K562 (cell line): ENCODE results near the gene DHRS13. TPM values are rescaled to one million over a fixed set of nuclear protein-coding genes. Genes with fewer than 3 reads are reported as not detected.

Experiments
- CBX8 ChIP-seq: fragments of 200-600 bp; sonication (generic); IDR thresholded peaks from 2 replicates; pipeline ENCODE4 v1.6.1; 2012; ENCODE audit warnings: borderline replicate concordance, mixed run types, low read depth, mild to moderate bottlenecking, moderate library complexity, mixed read lengths, low read length, control low read depth, inconsistent platforms; ENCODE audit not compliant: poor library complexity, severe bottlenecking; ENCODE audit errors: extremely low read depth
- CEBPG ChIP-seq, 3 experiments: fragments of 200-800 bp in 1 of 3; sonication (Bioruptor generic) in 1 of 3; sonication (generic) in 1 of 3; formaldehyde crosslinking in 1 of 3; IDR thresholded peaks in 2 of 3; conservative IDR thresholded peaks in 1 of 3; 2 replicates each; pipeline versions ENCODE4 v1.6.1 to v1.8.0; 2016 to 2022; ENCODE audit warnings: missing compliant biosample characterization in 2 of 3, missing genetic modification characterization in 2 of 3, mild to moderate bottlenecking in 1 of 3, missing genetic modification reagents in 1 of 3
- CTBP1 ChIP-seq: fragments of 450-650 bp; IDR thresholded peaks from 2 replicates; pipeline ENCODE4 v1.6.1; 2016; ENCODE audit warnings: borderline replicate concordance
- GATA2 ChIP-seq: sonication (generic); formaldehyde crosslinking; IDR thresholded peaks from 2 replicates; pipeline ENCODE4 v1.4.0; 2020; ENCODE audit warnings: mild to moderate bottlenecking, missing genetic modification reagents
- KDM2B ChIP-seq: fragments of 250-450 bp; sonication (Bioruptor Pico); IDR thresholded peaks from 2 replicates; pipeline ENCODE4 v1.8.0; 2021; ENCODE audit warnings: mild to moderate bottlenecking, moderate library complexity
- LEF1 ChIP-seq: fragments of 450-650 bp; IDR thresholded peaks from 2 replicates; pipeline ENCODE4 v1.6.1; 2016; ENCODE audit warnings: mild to moderate bottlenecking
- MEIS2 ChIP-seq: fragments of 450-650 bp; IDR thresholded peaks from 2 replicates; pipeline ENCODE4 v1.6.1; 2014; ENCODE audit warnings: mild to moderate bottlenecking; ENCODE audit not compliant: partially characterized antibody
- POLR2B ChIP-seq: fragments of 450-650 bp; IDR thresholded peaks from 2 replicates; pipeline ENCODE4 v1.6.1; 2018; ENCODE audit warnings: low read depth; ENCODE audit not compliant: partially characterized antibody
- RB1 ChIP-seq: fragments of 450-650 bp; IDR thresholded peaks from 2 replicates; pipeline ENCODE4 v1.6.1; 2017; ENCODE audit warnings: low read depth, mild to moderate bottlenecking
- RCOR1 ChIP-seq, 2 experiments: IDR thresholded peaks; 2 replicates each; pipeline ENCODE4 v1.6.1; 2012; ENCODE audit warnings: low read depth in 2 of 2, low read length in 2 of 2, borderline replicate concordance in 1 of 2, improper control_type of control experiment in 1 of 2
- REST ChIP-seq, 2 experiments: fragments of 450-650 bp; formaldehyde crosslinking in 1 of 2; IDR thresholded peaks; 2 replicates each; pipeline versions ENCODE4 v1.4.0 to v1.6.1; 2014 to 2020; ENCODE audit warnings: mild to moderate bottlenecking in 2 of 2, borderline replicate concordance in 1 of 2, low read depth in 1 of 2
- RHOXF2B ChIP-seq: fragments of 250-450 bp; sonication (Bioruptor Pico); conservative IDR thresholded peaks from 2 replicates; pipeline ENCODE4 v1.5.1; 2021
- SMARCA5 ChIP-seq: fragments of 450-650 bp; IDR thresholded peaks from 2 replicates; pipeline ENCODE4 v1.6.1; 2016
- ZC3H4 ChIP-seq: sonication (generic); formaldehyde crosslinking; IDR thresholded peaks from 2 replicates; pipeline ENCODE4 v1.9.0; 2021; ENCODE audit warnings: missing genetic modification reagents, borderline replicate concordance
- ZKSCAN3 ChIP-seq: fragments of 250-450 bp; sonication (Bioruptor Pico); IDR thresholded peaks from 2 replicates; pipeline ENCODE4 v1.4.0; 2020
- ZNF124 ChIP-seq: sonication (generic); formaldehyde crosslinking; IDR thresholded peaks from 2 replicates; pipeline ENCODE4 v1.8.1; 2022; ENCODE audit warnings: missing genetic modification reagents
- ZNF212 ChIP-seq: fragments of 450-650 bp; formaldehyde crosslinking; IDR thresholded peaks from 2 replicates; pipeline ENCODE4 v1.4.0; 2020; ENCODE audit warnings: mild to moderate bottlenecking
- ZNF408 ChIP-seq: fragments of 250-450 bp; sonication (Bioruptor Pico); IDR thresholded peaks from 2 replicates; pipeline ENCODE4 v1.4.0; 2020; ENCODE audit warnings: low read depth, mild to moderate bottlenecking, moderate library complexity
- ZNF431 ChIP-seq: sonication (generic); formaldehyde crosslinking; IDR thresholded peaks from 2 replicates; pipeline ENCODE4 v1.8.0; 2022; ENCODE audit warnings: mild to moderate bottlenecking, missing genetic modification reagents
- ZNF449 ChIP-seq: fragments of 250-450 bp; sonication (Bioruptor Pico); IDR thresholded peaks from 2 replicates; pipeline ENCODE4 v1.8.0; 2022; ENCODE audit warnings: moderate library complexity, mild to moderate bottlenecking, inconsistent platforms
- ZNF717 ChIP-seq: fragments of 250-450 bp; sonication (Bioruptor Pico); IDR thresholded peaks from 2 replicates; pipeline ENCODE4 v1.5.0; 2021
- polyA plus RNA-seq, 8 experiments: library from polyadenylated mRNA; depleted of rRNA in 4 of 8; stranded (reverse) in 5 of 8; unstranded in 3 of 8; fragments of >200 nt; fragmentation: Nextera tagmentation in 2 of 8; fragmentation: Illumina TruSeq in 1 of 8; extraction: Ambion mirVana in 2 of 8; extraction: Trizol in 1 of 8; gene quantifications; 2 replicates each; pipeline versions ENCODE4 v1.2.1 to v1.2.3, GENCODE V29; 2011 to 2014; ENCODE audit warnings: inconsistent platforms in 1 of 8, missing spikeins in 1 of 8
- total RNA-seq, 7 experiments: library from RNA; depleted of rRNA in 6 of 7; stranded (reverse); fragments of >200 nt in 6 of 7; fragmentation: Illumina TruSeq in 2 of 7; extraction: Trizol in 2 of 7; gene quantifications; 2 replicates each; pipeline versions ENCODE4 v1.2.1 to v1.2.3, GENCODE V29; 2011 to 2021; ENCODE audit warnings: low replicate concordance in 1 of 7

Gene DHRS13
- total and polyA plus RNA-seq, 9 of the 15 experiments (the other 6 are each of a cell fraction or from before 2014, with no cell fraction given) = 0.32 to 52.3 (median 34.3) TPM; not detected in 1

GRCh38 chr17:28878981-28879380 is 23.9 kb downstream of the DHRS13 start (continued):
- TF ChIP-seq CBX8 (no peak), RCOR1 (IDR thresholded peaks at IDR 0.05; ENCODE audit: borderline replicate concordance in 1 of 2, low read depth in 2 of 2, low read length in 2 of 2) (0 out of 4 replicates have a peak, but pooled peaks of 1 of the 2 experiments have one; percentile 50), RB1 (peak; percentile 61), SMARCA5 (no peak), RHOXF2B (CRISPR knock-in tag) (no peak), ZNF408 (CRISPR knock-in tag) (no peak), REST (IDR thresholded peaks at IDR 0.05; ENCODE audit: borderline replicate concordance) (peak; percentile 91), REST (CRISPR knock-in tag; IDR thresholded peaks at IDR 0.05; ENCODE audit: low read depth) (no peak), ZNF431 (CRISPR knock-in tag) (no peak), MEIS2 (peak; percentile 72), CTBP1 (peak; percentile 69; the same call in 1 of the 2 replicates), KDM2B (CRISPR knock-in tag) (no peak), ZNF212 (CRISPR knock-in tag) (no peak), ZKSCAN3 (CRISPR knock-in tag) (no peak), ZNF449 (CRISPR knock-in tag) (no peak), LEF1 (no peak), ZNF717 (no peak), ZC3H4 (CRISPR knock-in tag) (peak; percentile 41; the same call in 1 of the 2 replicates), GATA2 (CRISPR knock-in tag) (no peak), POLR2B (no peak), CEBPG (CRISPR knock-in tag; IDR thresholded peaks at IDR 0.05) (no peak), CEBPG (tag; conservative IDR thresholded peaks at IDR 0.05 in 1 of 2, IDR thresholded peaks at IDR 0.05 in 1 of 2) (no peak), ZNF124 (no peak)
